AG09319 (cell line): Measurements from ENCODE around the gene PDP2.

Experiments
- DNase-seq: peaks from one replicate; pipeline ENCODE4 v3.0.0-alpha.2; 2010; ENCODE audit warnings: low read depth; ENCODE audit errors: extremely low read depth
- TF ChIP-seq, protein P1 (sequence below): IDR thresholded peaks from 2 replicates; pipeline ENCODE4 v1.5.1; 2011; ENCODE audit warnings: low read depth, mild to moderate bottlenecking, inconsistent platforms, low read length, moderate library complexity

The PDP2 gene

DNA sequence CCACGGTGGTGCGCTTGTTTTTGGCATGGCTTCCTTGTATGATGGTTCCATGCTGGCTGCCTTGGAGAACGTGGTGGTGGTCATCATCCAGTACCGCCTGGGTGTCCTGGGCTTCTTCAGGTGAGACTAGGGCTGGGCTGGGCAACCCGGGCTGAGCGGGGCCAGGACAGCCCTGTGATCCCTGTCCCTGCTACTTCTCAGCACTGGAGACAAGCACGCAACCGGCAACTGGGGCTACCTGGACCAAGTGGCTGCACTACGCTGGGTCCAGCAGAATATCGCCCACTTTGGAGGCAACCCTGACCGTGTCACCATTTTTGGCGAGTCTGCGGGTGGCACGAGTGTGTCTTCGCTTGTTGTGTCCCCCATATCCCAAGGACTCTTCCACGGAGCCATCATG, 59.9 kb downstream of the PDP2 start:
- TF ChIP-seq, protein P1, sequence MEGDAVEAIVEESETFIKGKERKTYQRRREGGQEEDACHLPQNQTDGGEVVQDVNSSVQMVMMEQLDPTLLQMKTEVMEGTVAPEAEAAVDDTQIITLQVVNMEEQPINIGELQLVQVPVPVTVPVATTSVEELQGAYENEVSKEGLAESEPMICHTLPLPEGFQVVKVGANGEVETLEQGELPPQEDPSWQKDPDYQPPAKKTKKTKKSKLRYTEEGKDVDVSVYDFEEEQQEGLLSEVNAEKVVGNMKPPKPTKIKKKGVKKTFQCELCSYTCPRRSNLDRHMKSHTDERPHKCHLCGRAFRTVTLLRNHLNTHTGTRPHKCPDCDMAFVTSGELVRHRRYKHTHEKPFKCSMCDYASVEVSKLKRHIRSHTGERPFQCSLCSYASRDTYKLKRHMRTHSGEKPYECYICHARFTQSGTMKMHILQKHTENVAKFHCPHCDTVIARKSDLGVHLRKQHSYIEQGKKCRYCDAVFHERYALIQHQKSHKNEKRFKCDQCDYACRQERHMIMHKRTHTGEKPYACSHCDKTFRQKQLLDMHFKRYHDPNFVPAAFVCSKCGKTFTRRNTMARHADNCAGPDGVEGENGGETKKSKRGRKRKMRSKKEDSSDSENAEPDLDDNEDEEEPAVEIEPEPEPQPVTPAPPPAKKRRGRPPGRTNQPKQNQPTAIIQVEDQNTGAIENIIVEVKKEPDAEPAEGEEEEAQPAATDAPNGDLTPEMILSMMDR, result no peak
- DNase-seq, result no peak
